Activated naive CD4-positive, alpha-beta T cell treated with anti-CD3 and anti-CD28 coated beads for 36 hours (primary cell): ENCODE measurements around the gene ITGB1BP1. TPM values are rescaled to one million over a fixed set of nuclear protein-coding genes. Genes with fewer than 3 reads are reported as not detected.

Experiments used
- CTCF ChIA-PET: fragments of 350-600 bp; sonication (Branson Sonifier 250); formaldehyde crosslinking; loops from one replicate; lab custom pipeline; 2021; ENCODE audit warnings: antibody characterized with exemption; lab: Charles Lee
- DNase-seq: peaks from one replicate; pipeline ENCODE4 v3.0.0-alpha.2; 2020
- H3K27ac Mint-ChIP-seq: one replicate; pipeline ENCODE4 v1.8.0; 2021; ENCODE audit warnings: mild to moderate bottlenecking, mixed read lengths
- H3K27me3 Mint-ChIP-seq: one replicate; pipeline ENCODE4 v1.8.0; 2021; ENCODE audit warnings: low read depth, mixed read lengths
- H3K36me3 Mint-ChIP-seq: one replicate; pipeline ENCODE4 v1.8.0; 2021; ENCODE audit warnings: low read depth, mixed read lengths
- H3K4me1 Mint-ChIP-seq: one replicate; pipeline ENCODE4 v1.8.0; 2021; ENCODE audit warnings: low read depth, mixed read lengths
- H3K4me3 Mint-ChIP-seq: one replicate; pipeline ENCODE4 v1.8.0; 2021; ENCODE audit warnings: mild to moderate bottlenecking, moderate library complexity, mixed read lengths
- H3K9me3 Mint-ChIP-seq: one replicate; pipeline ENCODE4 v1.8.0; 2021; ENCODE audit warnings: mixed read lengths
- intact Hi-C: fragments of 100-400 bp; cut with micrococcal nuclease; formaldehyde crosslinking; loops from one replicate; pipeline ENCODE4 v1.15.1; 2023
- total RNA-seq, 2 experiments: library from RNA; stranded (reverse); gene quantifications; one replicate each; pipeline ENCODE4 v1.2.3, GENCODE V29; 2021

The ITGB1BP1 gene
- total RNA-seq, 2 experiments from 2014 or later = 97.2 to 97.4 TPM

DNA sequence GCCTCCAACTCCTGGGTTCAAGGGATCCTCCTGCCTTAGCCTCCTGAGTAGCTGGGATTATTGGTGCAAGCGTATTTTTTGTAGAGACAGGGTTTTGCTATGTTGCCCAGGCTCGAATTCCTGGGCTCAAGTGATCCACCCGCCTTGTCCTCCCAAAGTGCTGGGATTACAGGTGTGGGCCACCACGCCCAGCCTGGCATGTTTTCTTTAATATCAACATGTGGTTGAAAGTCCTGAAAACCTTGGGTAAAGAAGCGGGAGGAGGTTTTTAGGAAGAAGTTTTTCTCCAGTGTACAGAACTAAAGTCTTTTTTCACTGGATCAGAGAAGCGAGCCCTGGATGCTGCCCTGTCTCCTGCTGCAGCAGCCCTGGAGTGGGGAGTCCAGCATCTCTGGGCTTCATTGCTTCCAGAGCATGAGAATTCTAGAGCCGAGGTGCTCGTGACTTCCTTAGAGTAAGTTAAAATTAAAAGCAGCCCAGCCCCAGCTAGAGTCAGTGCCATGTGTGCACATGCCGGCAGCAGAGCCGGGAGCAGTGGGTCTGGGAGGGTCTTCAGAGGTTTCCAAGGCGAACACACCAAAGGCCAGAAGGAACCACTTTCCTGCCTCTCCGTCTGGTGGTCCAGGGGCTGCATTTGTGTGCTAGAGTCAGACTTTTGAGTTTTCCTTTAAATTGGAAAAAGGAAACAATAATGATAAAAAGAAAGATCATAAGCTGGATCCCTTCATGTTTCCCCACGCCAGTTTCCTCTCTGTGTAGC lies 31.2 kb downstream of the ITGB1BP1 start:
- DNase-seq = no peak
- no peaks in the 10 kb centered on the region for H3K9me3 Mint-ChIP-seq
- H3K4me1 Mint-ChIP-seq = no peaks in the 10 kb centered on the region
- H3K36me3 Mint-ChIP-seq = no peaks in the 10 kb centered on the region
- no peaks in the 10 kb centered on the region for H3K27me3 Mint-ChIP-seq
- no peak overlapping the region for H3K27ac Mint-ChIP-seq
- intact Hi-C loops = no loop called here
- CTCF ChIA-PET = no interaction called here
- no peak overlapping the region for H3K4me3 Mint-ChIP-seq

GRCh38 chr2:9390991-9391390 lies 32.3 kb downstream of the ITGB1BP1 start:
- H3K27ac Mint-ChIP-seq = no peak overlapping the region
- no peak for DNase-seq
- no peaks in the 10 kb centered on the region for H3K4me1 Mint-ChIP-seq
- intact Hi-C loops = no loop called here
- CTCF ChIA-PET = no interaction called here
- H3K4me3 Mint-ChIP-seq = no peak overlapping the region
- no peaks in the 10 kb centered on the region for H3K9me3 Mint-ChIP-seq
- no peaks in the 10 kb centered on the region for H3K27me3 Mint-ChIP-seq
- H3K36me3 Mint-ChIP-seq = no peaks in the 10 kb centered on the region

DNA sequence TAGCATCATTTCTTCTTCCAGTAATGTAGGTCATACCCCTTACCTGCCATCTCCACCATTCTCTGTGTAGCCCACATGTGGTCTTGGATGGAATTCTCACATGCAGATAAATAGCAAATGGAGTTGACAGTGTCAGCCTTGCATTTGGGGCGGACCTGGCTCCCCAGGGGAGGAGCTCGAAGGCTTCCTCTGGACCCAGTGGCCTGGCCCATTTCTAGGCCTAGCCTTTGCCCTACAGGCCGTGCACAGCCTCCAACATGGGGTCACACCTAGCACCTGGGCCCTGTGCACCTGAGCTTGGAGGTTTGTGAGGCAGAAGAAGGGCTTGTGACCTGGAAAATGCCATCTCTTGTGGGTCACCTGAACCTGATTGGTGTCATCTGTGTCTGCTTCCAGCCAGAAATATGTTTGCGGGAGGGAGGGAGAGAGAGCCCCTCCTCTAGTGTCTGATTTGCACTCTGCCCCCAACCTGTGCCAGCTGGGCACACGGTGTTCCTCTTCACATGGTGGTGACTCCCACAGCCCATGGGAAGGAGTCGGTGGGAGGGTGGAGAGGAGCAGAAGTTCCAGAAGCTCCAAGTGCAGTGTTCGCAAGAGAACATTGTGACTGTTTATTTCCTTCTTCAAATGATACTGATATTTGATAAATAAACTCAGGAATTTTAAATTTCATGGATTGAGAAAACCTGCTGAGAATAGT lies 33.0 kb downstream of the ITGB1BP1 start:
- intact Hi-C loops = no loop called here
- H3K9me3 Mint-ChIP-seq = no peaks in the 10 kb centered on the region
- H3K27ac Mint-ChIP-seq = no peak overlapping the region
- H3K27me3 Mint-ChIP-seq = no peaks in the 10 kb centered on the region
- no peaks in the 10 kb centered on the region for H3K4me1 Mint-ChIP-seq
- no peak for DNase-seq
- no peaks in the 10 kb centered on the region for H3K36me3 Mint-ChIP-seq
- CTCF ChIA-PET = no interaction called here
- no peak overlapping the region for H3K4me3 Mint-ChIP-seq

DNA sequence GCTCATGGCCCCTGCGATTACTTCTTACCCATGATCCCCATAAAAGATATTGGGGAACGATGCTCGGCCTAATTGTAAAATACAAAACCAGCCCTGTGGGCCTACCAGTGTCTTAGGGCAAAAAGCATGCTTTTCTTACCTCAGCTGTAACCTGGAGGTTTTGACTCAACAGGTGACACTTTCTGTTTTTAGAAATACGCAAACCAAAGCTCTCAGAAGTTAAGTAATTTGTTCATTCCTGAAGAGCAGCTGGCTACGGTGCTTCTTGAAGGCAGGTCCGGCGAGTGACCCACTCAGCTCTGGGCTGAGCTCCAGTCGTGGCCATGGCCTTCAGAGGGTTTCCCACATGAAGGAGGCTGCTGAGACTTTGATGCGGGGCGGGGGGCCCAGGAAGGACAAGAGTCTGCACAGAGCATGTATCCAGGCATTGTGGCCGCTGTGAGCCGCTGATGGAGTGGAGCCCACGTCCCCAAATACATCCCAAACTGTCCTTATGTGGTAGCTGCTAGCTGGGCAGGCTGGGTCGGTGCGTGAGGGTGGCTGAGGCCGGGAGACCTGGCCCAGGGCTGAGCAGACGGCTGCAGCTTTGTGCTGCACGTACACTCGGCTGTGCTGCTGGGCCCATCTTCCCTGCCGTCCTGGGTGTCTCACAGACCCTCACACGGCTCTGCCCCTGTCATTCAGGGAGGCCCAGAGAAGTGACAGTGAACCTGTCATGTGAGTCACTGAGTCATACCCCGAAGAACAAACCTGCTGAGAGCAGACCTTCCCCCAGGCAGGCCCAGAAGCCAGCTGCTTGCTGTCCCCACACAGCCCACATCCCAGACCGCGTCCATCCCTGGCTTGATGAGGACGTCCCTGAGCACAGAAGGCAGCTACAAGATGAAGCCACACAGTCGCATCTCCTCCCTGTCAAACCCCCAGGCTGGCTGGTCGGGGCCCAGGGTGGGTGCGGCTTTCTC lies 34.1 kb downstream of the ITGB1BP1 start:
- H3K27me3 Mint-ChIP-seq = no peaks in the 10 kb centered on the region
- H3K4me1 Mint-ChIP-seq = no peaks in the 10 kb centered on the region
- H3K27ac Mint-ChIP-seq = no peak overlapping the region
- no peak overlapping the region for H3K4me3 Mint-ChIP-seq
- intact Hi-C loops = no loop called here
- no peaks in the 10 kb centered on the region for H3K36me3 Mint-ChIP-seq
- no peaks in the 10 kb centered on the region for H3K9me3 Mint-ChIP-seq
- CTCF ChIA-PET = interaction anchor here (0.6 to 0.9 kb wide), 2 partner anchors 25 to 121 kb away, joined by 3 to 4 read pairs; no protein-coding TSS in a partner anchor
- no peak for DNase-seq

GRCh38 chr2:9388199-9388681 lies 35.1 kb downstream of the ITGB1BP1 start:
- CTCF ChIA-PET = no interaction called here
- H3K36me3 Mint-ChIP-seq = no peaks in the 10 kb centered on the region
- DNase-seq = no peak
- intact Hi-C loops = no loop called here
- H3K9me3 Mint-ChIP-seq = no peaks in the 10 kb centered on the region
- H3K27me3 Mint-ChIP-seq = no peaks in the 10 kb centered on the region
- no peak overlapping the region for H3K4me3 Mint-ChIP-seq
- H3K4me1 Mint-ChIP-seq = no peaks in the 10 kb centered on the region
- no peak overlapping the region for H3K27ac Mint-ChIP-seq

- no peaks in the 10 kb centered on the region for H3K27me3 Mint-ChIP-seq
- no peaks in the 10 kb centered on the region for H3K36me3 Mint-ChIP-seq
- CTCF ChIA-PET = no interaction called here
Observed at GRCh38 chr2:9385841-9386240, 37.5 kb downstream of the ITGB1BP1 start.

DNA sequence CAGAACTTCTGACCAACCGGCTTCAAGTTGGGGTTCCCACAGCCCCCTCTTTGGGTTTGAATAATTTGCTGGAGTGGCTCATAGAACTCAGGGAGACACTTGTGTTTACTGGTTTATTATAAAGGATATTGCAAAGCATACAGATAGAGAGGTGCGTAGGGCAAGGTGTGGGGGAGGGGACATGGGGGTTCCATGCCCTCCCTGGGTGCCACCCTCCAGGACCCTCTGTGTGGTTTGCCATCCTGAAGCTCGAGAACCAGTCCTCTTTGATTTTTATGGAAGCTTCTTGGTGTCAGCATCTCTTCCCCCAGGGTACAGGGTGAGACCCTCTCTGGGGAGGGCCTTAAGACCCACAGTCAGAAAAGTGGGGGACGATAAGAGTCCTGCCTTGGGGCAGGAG lies 38.8 kb downstream of the ITGB1BP1 start:
- Mint-ChIP-seq H3K27ac (no peak overlapping the region), H3K36me3 (no peaks in the 10 kb centered on the region), H3K9me3 (no peaks in the 10 kb centered on the region), H3K4me3 (no peak overlapping the region), H3K4me1 (no peaks in the 10 kb centered on the region), H3K27me3 (no peaks in the 10 kb centered on the region)
- intact Hi-C loops = no loop called here
- CTCF ChIA-PET = interaction anchor here (1.0 kb wide), 1 partner anchor 228 kb away, joined by 3 read pairs; no protein-coding TSS in a partner anchor
- no peak for DNase-seq

More at GRCh38 chr2:9385841-9386240, 37.5 kb downstream of the ITGB1BP1 start:
- no peak overlapping the region for H3K27ac Mint-ChIP-seq
- no peak overlapping the region for H3K4me3 Mint-ChIP-seq
- intact Hi-C loops = no loop called here
- no peak for DNase-seq
- H3K4me1 Mint-ChIP-seq = no peaks in the 10 kb centered on the region
- no peaks in the 10 kb centered on the region for H3K9me3 Mint-ChIP-seq

DNA sequence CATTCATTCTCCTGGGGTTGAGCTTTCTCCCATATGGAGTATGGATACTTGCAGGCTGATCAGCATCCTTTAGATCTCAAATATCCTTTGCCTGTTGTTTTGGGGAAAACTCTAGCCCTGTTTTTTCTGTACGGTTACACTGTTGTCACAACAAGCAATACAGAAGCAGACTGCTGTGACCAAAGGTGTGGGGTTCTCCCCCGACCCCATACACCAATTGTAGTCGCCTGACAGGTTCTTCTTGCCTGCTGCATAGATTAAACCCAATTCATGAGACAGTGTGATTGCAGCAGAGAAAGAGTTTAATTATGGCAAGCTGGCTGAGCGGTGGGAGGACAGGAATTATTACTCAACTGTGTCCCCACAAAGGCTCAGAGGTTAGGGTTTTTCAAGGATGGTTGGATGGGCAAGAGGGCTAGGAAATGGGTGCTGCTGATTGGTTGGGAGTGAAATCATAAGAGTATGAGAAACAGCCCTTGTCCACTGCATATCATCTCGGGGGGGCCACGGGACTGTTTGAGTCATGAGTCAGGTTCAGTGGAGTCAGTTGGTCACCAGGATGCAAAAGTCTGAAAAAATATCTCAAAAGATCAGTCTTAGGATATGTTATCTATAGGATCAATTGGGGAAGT lies 40.6 kb downstream of the ITGB1BP1 start:
- Mint-ChIP-seq H3K4me3 (no peak overlapping the region), H3K27me3 (no peaks in the 10 kb centered on the region), H3K36me3 (no peaks in the 10 kb centered on the region), H3K4me1 (no peaks in the 10 kb centered on the region), H3K9me3 (no peaks in the 10 kb centered on the region), H3K27ac (no peak overlapping the region)
- intact Hi-C loops = no loop called here
- CTCF ChIA-PET = no interaction called here
- DNase-seq = no peak

- Mint-ChIP-seq H3K27me3 (no peaks in the 10 kb centered on the region), H3K9me3 (no peaks in the 10 kb centered on the region)
- CTCF ChIA-PET = no interaction called here
Observed at GRCh38 chr2:9380702-9381628, 42.4 kb downstream of the ITGB1BP1 start.

GRCh38 chr2:9379391-9379755 lies 44.0 kb downstream of the ITGB1BP1 start:
- DNase-seq = no peak
- Mint-ChIP-seq H3K36me3 (no peaks in the 10 kb centered on the region), H3K4me1 (no peaks in the 10 kb centered on the region), H3K4me3 (no peak overlapping the region), H3K27ac (no peak overlapping the region), H3K27me3 (no peaks in the 10 kb centered on the region), H3K9me3 (no peaks in the 10 kb centered on the region)
- CTCF ChIA-PET = no interaction called here
- intact Hi-C loops = no loop called here

More at GRCh38 chr2:9380702-9381628, 42.4 kb downstream of the ITGB1BP1 start:
- intact Hi-C loops = no loop called here
- no peaks in the 10 kb centered on the region for H3K4me1 Mint-ChIP-seq
- H3K27ac Mint-ChIP-seq = no peak overlapping the region
- no peaks in the 10 kb centered on the region for H3K36me3 Mint-ChIP-seq
- no peak for DNase-seq
- no peak overlapping the region for H3K4me3 Mint-ChIP-seq
